HG03025 (cell line): Measurements from ENCODE around the gene TANGO6.

Experiments used
- ATAC-seq: cut with Tn5 transposase; IDR thresholded peaks from one replicate; pipeline ENCODE4 v1.9.1; 2021; ENCODE audit warnings: mild to moderate bottlenecking, moderate library complexity; ENCODE audit not compliant: unreplicated experiment, low FRiP score

Gene TANGO6

DNA sequence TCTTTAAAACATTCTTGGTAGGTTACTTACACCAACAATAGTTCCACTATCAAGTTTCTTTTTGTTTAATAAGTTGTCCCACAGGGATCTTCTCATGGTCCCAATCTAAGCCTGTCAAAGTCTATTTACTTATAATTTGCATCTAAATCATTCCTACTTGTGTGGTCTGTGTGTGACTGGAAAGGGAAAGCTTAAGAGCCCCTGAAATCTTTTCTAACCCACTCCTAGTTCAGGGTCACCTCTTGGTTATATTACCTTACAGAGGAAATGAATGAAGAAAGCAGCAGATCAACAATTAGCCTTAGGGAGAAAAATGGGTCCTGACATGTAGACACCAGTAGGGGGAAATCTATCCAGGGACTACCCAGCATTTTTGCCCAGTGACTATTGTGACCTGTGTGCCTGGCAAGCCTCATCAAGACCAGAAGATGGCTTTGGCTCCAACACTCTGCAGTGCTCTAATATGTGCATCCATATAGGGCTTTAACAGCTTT, 151.7 kb downstream of the TANGO6 start:
- no peak for ATAC-seq

DNA sequence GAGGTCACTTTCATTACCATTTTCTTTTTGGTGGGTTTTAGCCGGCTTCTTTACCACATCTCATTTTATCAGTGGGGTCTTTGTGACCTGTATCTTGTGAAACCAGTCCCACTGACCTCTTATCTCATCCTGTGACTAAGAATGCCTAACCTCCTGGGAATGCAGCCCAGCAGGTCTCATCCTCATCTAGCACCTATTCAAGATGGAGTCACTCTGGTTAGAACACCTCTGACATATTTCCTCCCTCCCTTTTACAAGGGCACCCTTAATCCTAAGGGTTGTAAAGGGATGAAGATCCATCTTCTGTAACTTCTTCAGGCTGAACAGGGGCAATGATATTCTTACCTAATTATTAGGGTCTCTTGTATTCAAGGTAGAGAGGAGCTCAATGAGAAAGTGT, 154.2 kb downstream of the TANGO6 start:
- no peak for ATAC-seq

- ATAC-seq = no peak
These were observed 155.8 kb downstream of the TANGO6 start for GRCh38 chr16:68999114-68999513.

GRCh38 chr16:69003500-69003899, 160.2 kb downstream of the TANGO6 start:
- no peak for ATAC-seq

DNA sequence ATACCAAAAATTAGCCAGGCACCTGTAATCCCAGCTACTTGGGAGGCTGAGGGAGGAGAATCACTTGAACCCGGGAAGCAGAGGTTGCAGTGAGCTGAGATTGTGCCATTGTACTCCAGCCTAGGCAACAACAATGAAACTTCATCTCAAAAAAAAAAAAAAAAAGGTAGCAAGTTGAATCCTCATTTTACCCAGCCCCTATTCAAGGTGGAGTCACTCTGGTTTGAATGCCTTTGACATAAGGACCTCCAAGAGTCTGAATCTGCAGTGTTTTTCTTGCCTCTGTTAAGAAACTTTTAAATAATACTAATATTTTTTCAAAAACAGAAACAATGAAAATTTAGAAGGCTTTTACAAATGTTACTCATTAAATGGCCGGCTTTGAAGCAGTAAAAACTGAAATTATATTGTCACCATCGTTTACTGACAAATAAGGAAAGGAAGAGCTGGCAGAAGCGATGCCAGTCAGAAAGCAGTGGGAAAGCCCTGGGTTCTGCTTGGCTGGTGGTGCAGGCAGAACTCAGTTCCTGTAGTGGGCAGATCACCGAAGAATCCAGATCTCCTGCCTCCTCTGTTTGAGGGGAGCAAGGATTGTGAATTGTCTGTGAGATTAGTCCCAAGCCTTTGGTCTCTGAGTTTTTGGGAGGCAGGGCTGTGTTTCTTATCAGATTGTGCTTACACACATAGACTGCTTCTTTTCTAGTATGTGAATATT, 162.5 kb downstream of the TANGO6 start:
- ATAC-seq = no peak

DNA sequence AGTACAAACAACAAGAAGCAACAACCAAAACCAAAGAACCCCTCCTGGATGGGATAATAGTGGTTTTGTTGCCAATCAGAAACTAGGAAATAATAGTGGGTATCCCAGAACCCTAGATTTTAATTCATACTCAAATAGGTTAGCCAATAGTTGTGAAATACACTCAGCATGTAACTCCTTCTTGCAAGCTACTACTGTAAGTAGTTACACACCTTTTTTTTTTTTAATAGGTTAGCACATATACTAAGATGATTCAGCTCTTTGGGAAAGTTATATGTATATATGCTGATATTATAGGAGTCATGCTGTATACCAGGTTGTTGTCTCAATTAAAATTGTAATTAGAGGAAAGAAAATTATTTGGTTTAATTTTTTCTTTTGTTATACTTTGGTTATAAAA, 169.6 kb downstream of the TANGO6 start:
- no peak for ATAC-seq

- ATAC-seq = no peak
These were observed 170.7 kb downstream of the TANGO6 start for GRCh38 chr16:69013991-69014390.

- no peak for ATAC-seq
These were observed 171.5 kb downstream of the TANGO6 start for GRCh38 chr16:69014811-69015210.

- no peak for ATAC-seq
These were observed 173.9 kb downstream of the TANGO6 start for GRCh38 chr16:69017036-69017783.

DNA sequence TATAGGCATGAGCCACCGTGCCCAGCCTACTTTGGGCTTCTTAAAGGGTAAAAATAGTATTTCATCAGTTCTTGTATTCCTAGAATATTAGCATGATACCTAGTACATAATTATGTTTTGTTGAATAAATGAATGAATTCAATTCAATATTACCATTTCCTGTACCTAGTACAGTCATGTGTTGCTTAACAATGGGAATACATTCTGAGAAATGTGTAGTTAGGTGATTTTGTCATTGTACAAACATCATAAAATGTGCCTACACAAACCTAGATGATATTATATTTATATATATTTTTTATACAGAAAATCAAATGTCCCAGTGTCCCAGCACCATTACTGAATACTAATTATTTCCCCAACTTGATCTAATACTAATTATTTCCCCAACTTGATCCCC, 176.5 kb downstream of the TANGO6 start:
- no peak for ATAC-seq

GRCh38 chr16:69029121-69029520, 185.8 kb downstream of the TANGO6 start:
- no peak for ATAC-seq

- ATAC-seq = no peak
These were observed 188.6 kb downstream of the TANGO6 start for GRCh38 chr16:69031877-69032301.

DNA sequence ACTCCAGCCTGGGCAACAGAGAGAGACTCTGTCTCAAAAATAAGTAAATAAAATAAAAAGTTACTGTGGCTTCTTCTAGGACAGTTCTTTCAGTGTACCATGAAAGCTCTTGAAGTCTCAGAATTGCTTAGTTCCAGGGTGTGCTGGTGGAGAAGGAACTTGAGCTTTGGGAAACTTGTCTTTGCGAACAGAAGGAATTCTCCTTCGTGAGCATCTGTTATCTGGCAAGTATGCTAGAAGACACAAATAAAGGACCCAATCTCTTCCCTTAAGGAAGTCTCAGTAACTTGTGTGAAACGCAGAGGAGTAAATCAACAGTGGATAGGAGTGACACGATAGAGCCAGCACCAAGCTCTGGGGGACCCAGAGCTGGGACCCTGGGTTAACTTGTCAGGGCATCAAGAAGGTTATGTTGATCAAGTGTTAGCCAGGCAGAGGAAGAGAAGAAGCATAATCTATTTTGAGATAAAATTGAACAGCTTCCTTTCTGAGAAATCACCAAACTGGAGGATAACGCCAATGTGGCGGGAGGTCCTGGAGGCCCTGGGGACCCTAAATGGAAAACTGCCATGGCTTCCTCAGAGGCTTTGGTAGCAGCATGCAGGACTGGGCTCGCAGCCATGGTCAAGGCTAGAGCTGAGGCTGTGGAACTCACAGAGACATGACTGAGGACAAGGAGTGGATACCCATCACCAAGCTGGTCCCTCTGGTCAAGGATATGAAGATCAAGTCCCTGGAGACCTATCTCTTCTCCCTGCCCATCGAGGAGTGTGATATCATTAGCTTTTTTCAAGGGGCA, 190.0 kb downstream of the TANGO6 start:
- no peak for ATAC-seq

DNA sequence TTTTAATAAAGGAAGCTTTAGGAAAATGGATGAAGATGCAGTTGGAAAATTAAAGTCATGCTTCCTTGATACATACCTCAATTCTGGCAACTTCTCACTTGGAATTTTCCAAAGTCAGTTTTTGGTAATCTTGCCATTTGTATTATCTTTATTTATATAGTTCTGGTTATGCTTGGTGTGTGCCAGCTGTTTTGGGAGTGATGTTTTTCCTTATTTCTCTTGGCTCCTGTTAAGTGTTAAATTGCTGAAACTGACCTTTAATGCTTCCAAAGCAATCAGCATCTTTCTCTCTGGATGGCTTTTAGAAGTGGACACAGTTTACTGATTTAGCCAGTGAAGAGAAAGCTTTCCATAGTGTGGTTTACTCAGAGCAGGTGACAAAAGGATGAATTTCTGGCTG, 192.0 kb downstream of the TANGO6 start:
- ATAC-seq = no peak

GRCh38 chr16:69036399-69037091, 193.2 kb downstream of the TANGO6 start:
- no peak for ATAC-seq

DNA sequence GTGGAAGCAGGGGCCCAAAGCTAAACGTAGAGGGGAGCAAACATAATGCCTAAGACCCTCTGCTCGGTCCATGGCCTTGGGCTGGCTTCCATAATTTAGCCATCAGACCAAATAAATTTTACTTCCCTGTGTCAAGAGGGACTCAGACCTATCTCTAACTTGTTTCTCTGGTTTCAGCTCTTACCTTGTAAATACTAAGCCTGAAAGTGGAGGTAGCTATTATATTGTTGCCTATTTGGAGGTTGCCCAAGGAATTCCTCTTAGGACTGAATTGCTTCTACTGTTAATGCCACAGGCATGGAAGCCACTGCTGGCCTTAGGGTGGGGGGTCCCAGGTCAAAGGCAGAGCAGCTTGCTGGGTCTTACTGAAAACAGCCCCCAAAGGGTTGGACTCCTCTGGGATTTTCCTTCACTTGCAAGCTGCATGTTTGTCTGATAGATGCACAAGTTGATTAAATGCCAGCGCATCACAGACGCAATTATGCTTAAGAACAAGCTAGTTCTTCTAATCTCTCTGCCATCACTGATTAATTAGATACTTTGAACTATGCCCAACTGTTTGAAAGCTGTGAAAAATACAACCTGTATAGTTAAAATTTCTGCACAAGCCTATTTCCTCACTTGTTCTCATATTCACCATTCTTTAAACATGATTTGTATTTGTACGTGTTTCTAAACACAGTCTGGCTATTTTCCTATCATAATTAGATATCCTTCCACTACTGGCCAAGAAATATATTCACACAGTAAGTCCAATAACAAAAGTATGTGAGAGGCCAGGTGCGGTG, 194.2 kb downstream of the TANGO6 start:
- ATAC-seq = no peak

DNA sequence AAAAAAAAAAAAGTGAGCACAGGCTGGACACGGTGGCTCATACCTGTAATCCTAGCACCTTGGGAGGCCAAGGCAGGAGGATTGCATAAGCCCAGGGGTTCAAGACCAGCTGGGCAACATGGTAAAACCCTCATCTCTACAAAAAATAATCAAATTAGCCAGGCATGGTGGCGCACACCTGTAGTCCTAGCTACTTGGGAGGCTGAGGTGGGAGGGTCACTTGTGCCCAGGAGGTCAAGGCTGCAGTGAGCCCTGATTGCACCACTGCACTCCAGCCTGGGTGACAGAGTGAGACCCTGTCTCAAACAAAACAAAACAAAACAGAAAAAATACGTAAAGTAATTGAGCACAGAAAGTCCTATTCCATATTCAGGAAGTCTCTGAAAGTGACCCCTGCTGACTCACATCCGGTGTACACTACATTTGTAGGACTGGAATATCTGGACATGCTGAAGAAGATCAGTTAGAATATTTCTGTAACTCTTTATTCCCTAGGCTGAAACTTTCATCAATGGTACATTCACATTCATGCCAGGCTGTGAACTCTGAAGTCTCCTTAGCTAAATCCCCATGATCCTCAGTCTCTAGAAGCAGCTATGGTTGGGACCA, 196.1 kb downstream of the TANGO6 start:
- ATAC-seq = no peak

GRCh38 chr16:69040144-69040909, 197.0 kb downstream of the TANGO6 start:
- ATAC-seq = no peak
